SW 1271 (cell line): ENCODE data around the gene B4GALT1.

Source experiments
- DNase-seq, 2 experiments: peaks; one replicate each; lab custom pipeline; 2025; lab: John Stamatoyannopoulos, UW

B4GALT1 gene

DNA sequence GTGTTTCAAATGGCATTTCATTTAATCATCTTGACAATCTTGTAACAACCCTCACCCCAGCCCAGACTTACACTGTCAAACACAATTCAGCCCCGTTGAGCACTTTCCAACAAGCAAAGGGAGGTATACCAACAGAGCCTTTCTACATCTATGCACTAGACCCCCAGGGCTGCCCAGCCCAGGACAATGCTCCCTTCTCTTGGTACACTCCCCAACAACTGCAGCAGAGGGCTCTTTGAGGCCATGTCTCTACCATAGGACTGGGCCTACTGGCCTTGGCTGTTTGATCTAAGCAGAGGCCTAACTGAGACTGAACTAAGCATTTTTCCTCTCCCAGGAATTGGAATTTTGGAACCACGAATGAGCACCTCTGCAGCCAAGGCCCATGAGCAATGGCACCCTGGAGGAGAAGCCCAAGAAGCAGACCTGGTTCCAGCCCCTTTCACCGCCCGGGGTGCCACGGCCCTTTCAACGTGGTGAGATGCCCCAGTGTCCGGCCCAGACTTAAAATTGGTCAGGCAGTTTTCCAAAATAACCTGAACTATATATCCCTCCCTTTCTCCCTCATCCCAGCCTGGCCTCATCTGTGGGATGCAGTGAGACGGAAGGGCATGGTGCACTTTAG lies 43.6 kb downstream of the B4GALT1 start:
- DNase-seq: no peak

DNA sequence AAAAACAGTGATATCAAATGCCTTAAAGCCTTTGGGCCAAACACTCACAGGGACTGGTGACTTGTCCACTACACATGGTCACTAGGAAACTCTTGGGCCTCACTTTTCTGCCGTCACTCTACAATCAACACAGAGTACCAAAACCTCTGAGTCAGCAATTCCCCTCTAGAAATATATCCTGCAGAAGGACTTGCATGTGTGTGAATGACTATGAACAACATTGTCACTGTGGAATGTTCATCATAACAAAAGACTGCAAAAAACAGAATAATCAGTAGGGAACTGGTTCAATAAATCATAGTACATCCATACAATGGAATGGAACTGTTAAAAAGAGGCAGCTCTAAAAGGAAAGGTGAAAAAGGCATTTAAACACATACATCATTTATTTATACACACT lies 46.5 kb downstream of the B4GALT1 start:
- DNase-seq: no peak

- DNase-seq: no peak
These were observed 49.3 kb downstream of the B4GALT1 start for GRCh38 chr9:33117796-33118195.

DNA sequence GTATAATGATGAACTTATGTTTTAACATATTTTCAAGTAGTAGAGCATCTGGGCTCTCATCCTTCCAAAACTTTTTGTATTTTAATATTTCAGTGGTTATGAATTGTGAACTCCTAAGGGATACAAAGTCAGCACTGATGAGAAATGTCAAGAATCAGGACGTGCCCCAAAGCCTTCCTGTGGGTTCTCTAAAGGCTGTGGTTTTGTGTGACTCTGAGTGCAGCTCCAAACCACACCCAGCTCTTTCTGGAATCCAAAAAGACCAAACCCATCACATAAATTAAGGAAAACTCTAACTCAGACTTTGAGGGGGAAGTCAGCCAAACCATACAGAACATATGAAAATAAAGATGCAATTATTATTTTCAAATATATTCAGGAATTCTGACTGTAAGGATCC lies 49.8 kb downstream of the B4GALT1 start:
- no peak for DNase-seq

DNA sequence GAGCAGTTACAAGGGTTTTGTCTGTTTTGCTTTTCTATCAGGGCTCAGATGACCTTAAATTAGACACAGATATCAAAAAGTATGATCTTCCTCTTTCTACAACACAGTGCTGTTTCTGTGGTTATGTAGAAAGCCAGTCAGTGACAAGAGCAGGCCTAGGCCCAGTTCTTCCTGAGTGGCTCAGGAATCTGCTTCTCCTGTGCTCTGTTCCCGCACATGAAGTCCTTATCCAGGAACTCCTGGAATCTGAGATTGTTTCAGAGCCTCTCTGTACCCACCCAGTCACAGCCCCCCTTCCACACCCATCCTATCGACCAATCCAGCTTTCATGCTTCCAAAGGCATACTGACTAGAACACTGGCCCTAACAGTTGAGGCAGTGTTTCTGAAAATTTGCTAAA lies 50.3 kb downstream of the B4GALT1 start:
- no peak for DNase-seq

DNA sequence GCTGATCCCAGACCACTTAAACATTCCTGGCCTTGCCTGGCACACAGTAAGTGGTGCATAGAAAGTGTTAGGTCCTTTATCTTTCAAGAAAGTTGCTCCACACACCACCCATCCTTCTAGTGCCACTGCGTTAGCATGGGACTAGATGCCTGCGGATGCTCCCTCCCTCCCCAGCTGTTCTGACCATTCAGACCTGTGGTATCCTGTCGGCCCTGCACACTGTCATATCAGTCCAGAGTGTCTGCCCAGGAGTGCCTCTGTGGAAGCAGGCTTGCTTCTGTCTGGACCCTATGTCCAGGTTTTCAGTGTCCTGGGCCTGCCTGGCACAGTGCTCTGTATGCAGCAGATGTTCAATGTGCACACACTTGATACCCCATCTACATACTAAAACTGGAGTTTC lies 52.4 kb downstream of the B4GALT1 start:
- DNase-seq: no peak

DNA sequence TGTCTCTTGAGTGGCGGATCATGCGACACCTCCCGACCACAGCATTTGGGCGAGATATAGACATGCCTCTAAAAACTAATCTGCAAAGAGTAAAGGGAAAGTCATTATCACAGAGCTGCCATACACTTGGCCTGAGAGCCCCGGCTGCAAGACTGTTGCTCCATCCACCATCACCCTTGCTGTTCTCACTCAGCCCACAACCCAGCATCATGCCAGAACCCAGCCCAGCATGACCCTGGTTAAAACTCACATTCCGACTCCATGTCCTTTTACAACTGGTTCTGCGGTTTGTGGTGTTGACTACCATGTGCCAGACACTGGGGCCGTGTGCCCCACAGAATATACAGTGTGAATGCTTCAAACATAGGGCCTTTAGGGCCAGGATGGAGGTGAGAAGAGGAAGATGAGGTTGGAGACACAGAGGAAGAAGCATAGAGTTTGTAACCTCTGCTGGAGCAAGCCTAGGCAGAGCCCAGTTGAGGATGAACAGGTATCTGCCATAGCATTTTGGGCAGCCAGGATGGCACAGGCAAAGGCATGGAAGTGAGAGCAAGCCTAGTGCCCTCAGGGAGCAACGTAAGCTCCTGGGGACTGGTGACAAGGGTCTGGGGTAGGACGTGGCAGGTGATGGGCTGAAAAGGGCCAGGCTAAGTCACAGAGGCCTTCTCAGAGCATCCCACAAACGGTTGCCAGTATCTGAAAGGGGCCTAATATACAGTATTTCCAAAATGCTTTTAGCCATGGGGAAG lies 53.2 kb downstream of the B4GALT1 start:
- no peak for DNase-seq

DNA sequence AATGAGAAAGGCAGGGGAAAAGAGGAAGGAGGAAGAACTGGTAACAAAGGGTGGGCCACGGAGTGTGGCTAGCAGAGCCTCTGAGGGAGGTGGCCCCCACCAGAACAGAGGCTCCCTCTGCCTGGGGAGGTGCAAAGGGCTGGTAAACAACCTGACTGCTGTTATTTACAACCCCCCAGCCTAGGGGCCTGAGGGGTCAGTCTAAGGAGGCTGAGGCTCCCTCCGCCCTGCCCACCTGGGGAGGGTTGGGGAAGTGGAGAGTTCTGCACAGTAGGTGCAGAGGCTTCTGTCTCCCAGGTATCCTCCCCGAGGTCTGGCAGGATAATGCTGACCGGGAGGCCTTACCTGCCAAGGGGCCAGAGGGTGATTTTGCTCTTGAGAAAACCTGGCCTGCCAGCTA lies 55.0 kb downstream of the B4GALT1 start:
- no peak for DNase-seq

- DNase-seq: no peak
These were observed 55.5 kb downstream of the B4GALT1 start for GRCh38 chr9:33111631-33112030.

DNA sequence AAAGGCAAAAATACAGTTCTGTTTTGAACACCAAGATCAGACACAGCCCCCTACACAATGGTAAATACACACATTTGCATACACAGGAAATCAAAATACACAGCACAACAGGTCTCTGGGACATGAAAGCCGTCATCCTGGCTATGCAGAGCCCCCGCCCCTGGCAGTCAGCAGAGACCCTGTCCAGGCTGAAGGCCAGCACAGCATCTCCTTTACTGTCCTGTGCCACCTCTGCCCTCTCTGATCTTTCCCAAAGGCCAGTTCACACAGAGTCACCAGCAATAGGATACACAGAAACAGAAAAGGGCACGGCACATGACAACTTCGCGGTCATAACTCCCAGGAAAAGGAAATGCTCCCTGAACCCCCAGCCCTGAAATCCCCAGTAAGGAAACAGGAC lies 56.5 kb downstream of the B4GALT1 start:
- no peak for DNase-seq

DNA sequence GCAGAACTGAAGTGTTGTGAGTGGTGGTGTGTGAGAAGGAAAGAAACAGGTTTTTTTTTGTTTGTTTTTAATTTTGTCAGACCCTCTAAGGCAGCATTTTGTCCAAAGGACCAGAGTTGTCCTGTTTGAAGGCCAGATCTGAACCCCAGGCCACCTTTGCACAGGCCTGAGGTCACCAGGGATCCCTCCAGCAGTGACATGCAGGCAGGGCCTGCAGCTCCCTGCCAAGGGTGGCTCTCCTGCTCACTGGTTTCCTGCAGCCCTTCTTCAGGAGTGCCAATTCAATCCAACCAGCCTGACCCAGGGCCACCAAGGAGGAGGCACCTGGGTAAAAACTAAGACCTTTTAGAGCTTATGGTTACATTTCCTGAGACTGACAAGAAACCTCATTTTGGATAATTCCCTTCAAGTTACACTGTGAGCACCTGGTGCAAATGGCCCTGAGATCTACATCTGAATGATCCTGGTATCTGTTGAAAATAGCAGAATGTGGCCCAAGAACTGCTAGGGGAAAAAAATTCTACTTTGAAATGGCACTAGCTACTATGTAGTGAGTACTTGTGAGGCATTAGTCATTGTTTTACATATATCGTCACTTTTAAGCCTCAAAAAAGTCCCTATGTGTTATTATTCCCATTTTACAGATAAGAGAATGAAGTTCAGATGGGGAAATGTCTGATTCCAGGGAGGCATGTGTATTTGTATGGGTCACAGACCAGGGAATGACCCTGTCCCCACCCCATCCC lies 57.1 kb downstream of the B4GALT1 start:
- DNase-seq: no peak

DNA sequence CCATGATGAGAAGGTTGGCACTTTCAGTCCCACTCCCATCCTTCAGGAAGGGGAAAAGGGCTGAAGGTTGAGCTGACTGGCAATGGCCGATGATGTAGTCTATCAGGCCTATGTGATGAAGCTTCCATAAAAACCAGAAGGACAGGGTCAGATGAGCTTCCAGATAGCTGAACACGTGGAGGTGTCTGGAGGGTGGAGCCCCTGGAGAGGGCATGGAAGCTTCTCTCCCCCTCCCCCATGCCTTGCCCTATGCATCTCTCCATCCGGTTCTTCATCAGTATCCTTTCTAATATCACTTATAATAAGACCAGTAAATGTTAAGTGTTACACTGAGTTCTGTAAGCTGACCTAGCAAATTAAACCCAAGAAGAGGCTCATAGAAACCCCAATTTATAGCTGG lies 58.0 kb downstream of the B4GALT1 start:
- no peak for DNase-seq

- no peak for DNase-seq
These were observed 58.7 kb downstream of the B4GALT1 start for GRCh38 chr9:33108472-33108871.

- DNase-seq: no peak
These were observed 59.4 kb downstream of the B4GALT1 start for GRCh38 chr9:33107762-33108161.

GRCh38 chr9:33106827-33107621 lies 60.1 kb downstream of the B4GALT1 start:
- DNase-seq: no peak

GRCh38 chr9:33106372-33106771 lies 60.8 kb downstream of the B4GALT1 start:
- DNase-seq: no peak

GRCh38 chr9:33105959-33106358 lies 61.2 kb downstream of the B4GALT1 start:
- DNase-seq: no peak

DNA sequence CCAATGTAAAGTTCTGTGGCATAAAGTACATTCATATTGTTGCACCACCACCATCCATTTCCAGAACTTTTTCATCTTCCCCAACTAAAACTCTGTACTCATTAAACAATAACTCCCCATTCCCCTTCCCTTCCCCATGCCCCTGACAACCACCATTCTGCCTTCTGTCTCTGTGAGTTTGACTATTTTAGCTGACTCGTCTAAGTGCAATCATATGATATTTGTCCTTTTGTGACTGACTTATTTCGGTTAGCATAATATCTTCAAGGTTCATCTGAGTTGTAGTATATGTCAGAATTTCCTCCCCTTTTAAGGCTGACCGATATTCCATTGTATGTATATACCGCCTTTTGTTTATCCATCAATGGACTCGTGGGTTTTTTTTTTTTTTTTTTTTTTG lies 61.6 kb downstream of the B4GALT1 start:
- no peak for DNase-seq

- no peak for DNase-seq
These were observed 62.7 kb downstream of the B4GALT1 start for GRCh38 chr9:33104401-33104800.

GRCh38 chr9:33103501-33104281 lies 63.4 kb downstream of the B4GALT1 start:
- no peak for DNase-seq

GRCh38 chr9:33102551-33103210 lies 64.5 kb downstream of the B4GALT1 start:
- no peak for DNase-seq
